HG02678 (cell line): Measurements from ENCODE around the gene KBTBD13.
"Not testable (repeated sequence)": the region's sequence is repeated elsewhere in the genome, so short reads cannot be mapped to it uniquely, and the experiment has no call there.

Experiments
- ATAC-seq: cut with Tn5 transposase; IDR thresholded peaks from one replicate; pipeline ENCODE4 v1.9.1; 2021; ENCODE audit warnings: mild to moderate bottlenecking, moderate library complexity; ENCODE audit not compliant: unreplicated experiment

Gene KBTBD13

GRCh38 chr15:65087411-65087810 lies 10.9 kb downstream of the KBTBD13 start:
- ATAC-seq = no peak

- no peak for ATAC-seq
Measured at GRCh38 chr15:65087873-65088642, 11.5 kb downstream of the KBTBD13 start.

GRCh38 chr15:65088643-65089021 lies 12.1 kb downstream of the KBTBD13 start:
- no peak for ATAC-seq

GRCh38 chr15:65089206-65089824 lies 12.8 kb downstream of the KBTBD13 start:
- ATAC-seq = no peak

- no peak for ATAC-seq
Measured at GRCh38 chr15:65091946-65092770, 15.6 kb downstream of the KBTBD13 start.

- ATAC-seq = no peak
Measured at GRCh38 chr15:65092911-65093792, 16.6 kb downstream of the KBTBD13 start.

- not testable (repeated sequence) for ATAC-seq
Measured at GRCh38 chr15:65093793-65094170, 17.2 kb downstream of the KBTBD13 start.

- no peak for ATAC-seq
Measured at GRCh38 chr15:65094294-65094995, 17.9 kb downstream of the KBTBD13 start.

GRCh38 chr15:65095011-65095746 lies 18.6 kb downstream of the KBTBD13 start:
- ATAC-seq = no peak

- no peak for ATAC-seq
Measured at GRCh38 chr15:65095747-65096104, 19.2 kb downstream of the KBTBD13 start.

- ATAC-seq = no peak
Measured at GRCh38 chr15:65096481-65097385, 20.2 kb downstream of the KBTBD13 start.

- ATAC-seq = no peak
Measured at GRCh38 chr15:65097651-65098263, 21.2 kb downstream of the KBTBD13 start.

GRCh38 chr15:65099336-65099735 lies 22.8 kb downstream of the KBTBD13 start:
- no peak for ATAC-seq

GRCh38 chr15:65099801-65100200 lies 23.3 kb downstream of the KBTBD13 start:
- not testable (repeated sequence) for ATAC-seq

GRCh38 chr15:65100442-65100841 lies 23.9 kb downstream of the KBTBD13 start:
- ATAC-seq = no peak

GRCh38 chr15:65101411-65101890 lies 24.9 kb downstream of the KBTBD13 start:
- ATAC-seq = no peak

- ATAC-seq = no peak
Measured at GRCh38 chr15:65101891-65102708, 25.6 kb downstream of the KBTBD13 start.
